HG03064 (cell line): ENCODE data around the gene NT5DC2.
"Not testable (repeated sequence)": the region's sequence is repeated elsewhere in the genome, so short reads cannot be mapped to it uniquely, and the experiment has no call there.

Source experiments
- ATAC-seq: cut with Tn5 transposase; IDR thresholded peaks from one replicate; pipeline ENCODE4 v1.9.1; 2021; ENCODE audit warnings: low read depth; ENCODE audit not compliant: unreplicated experiment

The NT5DC2 gene

GRCh38 chr3:52537726-52538421 lies 4.2 kb upstream of the NT5DC2 start:
- no peak for ATAC-seq

DNA sequence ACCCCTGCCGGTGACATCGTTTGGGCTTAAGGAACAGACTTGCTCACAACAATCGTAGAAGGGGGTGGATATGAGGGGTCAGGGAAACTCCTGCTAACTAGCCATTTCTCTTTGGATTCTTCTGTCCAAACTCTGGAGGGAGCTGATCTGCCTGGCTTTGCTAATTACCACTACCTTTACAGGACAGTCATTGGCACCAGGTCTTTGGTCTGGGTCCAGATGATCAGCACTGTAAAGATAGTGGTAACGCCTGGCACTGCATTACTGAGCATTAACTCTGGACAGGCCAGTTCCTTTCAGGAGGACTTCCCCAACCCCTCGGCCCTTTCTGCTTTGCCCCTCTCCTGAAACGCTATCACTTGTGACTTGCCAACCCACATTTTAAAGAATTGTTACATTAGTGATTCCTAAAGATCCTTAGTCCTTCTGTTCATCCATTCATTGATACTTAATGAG lies 3.5 kb upstream of the NT5DC2 start:
- ATAC-seq: no peak

DNA sequence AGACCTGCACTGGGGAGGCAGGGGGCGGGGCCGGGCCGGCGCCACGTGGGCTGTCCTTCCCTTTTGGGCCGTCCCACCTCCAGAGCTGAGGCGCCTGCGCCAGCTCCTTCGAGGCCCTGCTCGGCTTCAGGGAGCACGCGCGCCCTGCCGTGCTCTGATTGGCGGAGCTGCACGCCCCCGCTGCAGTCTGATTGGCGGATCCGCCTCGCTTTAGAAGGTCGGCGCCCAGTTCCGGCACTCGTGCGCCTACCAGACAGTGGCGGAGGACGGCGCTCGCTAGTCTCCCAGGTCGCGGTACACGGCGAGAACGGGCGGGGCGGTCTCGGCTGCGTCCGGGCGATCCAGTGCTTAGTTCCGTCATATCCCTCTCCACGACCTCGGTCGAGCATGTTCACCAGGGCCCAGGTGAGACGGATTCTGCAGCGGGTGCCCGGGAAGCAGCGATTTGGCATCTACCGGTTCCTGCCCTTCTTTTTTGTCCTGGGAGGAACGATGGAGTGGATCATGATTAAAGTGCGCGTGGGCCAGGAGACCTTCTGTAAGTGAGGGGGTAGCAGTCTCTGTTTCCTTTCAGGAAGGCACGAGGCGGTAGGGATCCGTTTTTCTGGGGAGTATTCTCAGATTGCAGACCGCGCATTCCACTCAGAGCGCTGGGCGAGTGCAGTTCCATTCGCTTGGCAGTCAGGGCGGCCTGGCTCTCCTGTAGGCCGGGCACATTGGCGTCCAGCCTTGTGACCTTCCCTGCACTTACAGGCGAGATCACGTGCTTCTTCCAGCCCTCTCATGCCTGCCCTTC lies 2.9 kb upstream of the NT5DC2 start, which contains the start of gene UQCC5:
Gene UQCC5, plus strand, starts transcription at position 237 of the 796 bp plus-strand sequence. Its CDS starts 151 bp downstream, at position 388.
- ATAC-seq: peak; percentile 72

DNA sequence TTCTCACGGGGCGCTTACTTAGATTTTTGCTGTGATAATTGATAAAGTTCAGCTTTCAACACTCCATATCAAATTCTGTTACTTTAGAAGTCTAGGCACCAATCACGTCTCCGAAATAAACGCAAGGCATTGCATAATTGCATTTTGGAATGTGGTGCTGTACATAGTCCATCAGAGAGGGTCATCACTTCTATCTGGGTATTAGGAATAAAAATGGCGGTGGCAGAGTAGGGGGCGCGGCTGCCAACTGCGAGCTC lies 2.4 kb upstream of the NT5DC2 start:
- no peak for ATAC-seq

DNA sequence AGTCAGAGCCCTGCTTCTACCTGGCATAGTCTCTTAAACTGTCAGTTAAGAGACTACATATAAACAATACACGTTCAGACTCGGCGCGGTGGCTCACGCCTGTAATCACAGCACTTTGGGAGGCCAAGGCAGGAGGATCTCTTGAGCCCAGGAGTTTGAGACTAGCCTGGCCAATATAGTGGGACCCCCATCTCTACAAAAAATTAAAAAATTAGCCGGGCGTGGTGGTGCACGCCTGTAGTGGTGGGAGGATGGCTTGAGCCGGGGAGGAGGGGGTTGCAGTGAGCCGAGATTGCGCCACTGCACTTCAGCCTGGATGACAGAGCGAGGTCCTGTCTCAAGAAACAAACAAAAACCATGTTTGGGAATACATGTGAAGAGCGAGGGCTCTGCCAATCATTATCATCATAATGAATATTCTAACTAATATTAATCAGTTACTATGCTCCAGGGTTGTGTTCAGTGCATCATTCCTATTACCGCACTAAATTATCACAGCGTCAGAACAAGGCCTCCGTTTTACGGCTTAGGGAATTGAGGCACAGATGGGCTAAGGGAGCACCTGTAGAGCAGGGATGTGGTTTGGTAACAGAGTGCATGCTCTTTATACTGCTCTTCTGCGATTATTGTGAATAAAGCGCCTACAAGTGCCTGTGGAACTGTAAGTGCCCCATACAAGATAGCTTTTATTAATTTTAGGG lies 1.9 kb upstream of the NT5DC2 start:
- ATAC-seq: no peak

DNA sequence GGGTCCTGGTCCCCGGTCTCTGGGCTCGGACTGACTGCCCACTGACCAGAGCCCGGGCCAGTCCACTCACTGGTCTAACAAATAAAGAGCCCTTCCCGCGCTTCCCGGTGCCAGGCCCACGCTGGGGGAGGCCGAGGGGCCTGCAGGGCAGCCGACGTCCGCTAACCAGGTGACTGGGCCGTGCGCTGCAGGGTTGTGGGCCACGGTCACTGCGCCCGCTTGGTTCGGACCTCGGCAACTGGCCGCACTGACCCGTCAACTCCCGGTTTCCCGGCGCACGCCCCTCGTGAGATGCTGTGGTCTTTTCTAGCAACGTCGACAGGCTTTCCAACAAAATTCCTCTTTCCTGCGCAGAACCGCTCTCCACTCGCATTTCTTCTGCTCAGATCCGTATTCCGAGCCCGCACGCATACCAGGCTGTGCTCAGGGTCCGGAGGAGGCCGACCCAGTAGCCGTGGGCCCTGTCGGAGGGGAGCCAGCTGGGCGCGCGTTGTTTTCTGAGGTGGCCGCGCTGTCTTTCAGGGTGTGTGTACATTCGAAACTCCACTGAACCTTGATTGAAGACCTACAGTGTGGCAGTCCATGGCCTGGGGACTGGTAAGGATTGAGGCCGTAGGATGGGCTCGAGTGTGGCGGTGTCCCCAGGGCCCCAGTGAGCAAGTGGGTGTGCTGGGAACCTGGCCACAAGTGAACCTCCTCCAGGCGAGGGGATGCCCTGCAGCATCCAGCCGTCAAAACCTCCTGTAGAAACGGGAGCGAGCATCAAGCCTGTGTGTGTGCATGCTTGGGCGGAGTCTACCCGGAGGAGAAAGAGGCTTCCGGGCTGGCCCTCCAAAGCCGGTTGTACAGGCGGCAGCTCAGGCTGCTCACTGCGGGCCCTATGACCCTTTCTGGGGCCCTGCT lies 875 bp upstream of the NT5DC2 start:
- no peak for ATAC-seq

DNA sequence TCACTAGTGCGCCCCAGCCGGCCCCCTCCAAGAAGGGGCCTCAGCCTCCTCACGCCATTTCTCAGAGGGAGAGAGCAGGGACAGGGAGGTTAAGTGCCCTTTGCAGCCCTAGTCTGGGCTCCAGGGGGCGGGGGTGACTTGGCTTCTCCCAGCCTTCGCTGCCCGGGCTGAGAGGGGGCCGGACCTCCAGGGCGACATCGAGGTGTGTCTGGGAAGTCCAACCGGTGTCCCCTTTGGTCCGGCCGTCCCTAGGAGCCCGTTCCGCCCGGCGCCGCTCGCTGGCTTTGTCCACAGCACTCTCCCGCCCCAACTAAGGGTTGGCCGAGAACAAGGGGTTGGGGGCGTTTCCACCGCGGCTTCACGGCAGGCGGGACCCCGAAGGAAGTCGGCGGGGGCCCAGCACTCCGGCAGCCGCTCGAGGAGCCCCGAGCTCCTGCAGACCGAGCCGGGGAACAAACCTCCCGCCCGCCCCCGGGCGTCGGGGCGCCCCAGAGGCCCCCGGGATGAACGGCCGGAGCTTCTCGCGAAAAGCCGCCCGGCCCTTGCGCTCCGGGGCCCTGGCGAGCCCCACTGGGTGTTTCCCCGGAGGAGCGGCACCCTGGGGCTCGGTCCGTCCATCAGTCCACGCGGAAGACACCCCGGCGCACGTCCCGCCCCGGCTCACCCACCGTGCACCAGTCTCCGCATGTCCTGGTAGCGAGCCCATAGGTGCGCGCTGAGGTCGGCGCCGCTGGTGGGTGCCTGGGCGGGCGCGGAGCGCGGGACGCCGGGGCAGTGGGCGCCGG lies 627 bp downstream of the NT5DC2 start:
- ATAC-seq: no peak

GRCh38 chr3:52532517-52532837 lies 1.2 kb downstream of the NT5DC2 start:
- ATAC-seq: no peak

DNA sequence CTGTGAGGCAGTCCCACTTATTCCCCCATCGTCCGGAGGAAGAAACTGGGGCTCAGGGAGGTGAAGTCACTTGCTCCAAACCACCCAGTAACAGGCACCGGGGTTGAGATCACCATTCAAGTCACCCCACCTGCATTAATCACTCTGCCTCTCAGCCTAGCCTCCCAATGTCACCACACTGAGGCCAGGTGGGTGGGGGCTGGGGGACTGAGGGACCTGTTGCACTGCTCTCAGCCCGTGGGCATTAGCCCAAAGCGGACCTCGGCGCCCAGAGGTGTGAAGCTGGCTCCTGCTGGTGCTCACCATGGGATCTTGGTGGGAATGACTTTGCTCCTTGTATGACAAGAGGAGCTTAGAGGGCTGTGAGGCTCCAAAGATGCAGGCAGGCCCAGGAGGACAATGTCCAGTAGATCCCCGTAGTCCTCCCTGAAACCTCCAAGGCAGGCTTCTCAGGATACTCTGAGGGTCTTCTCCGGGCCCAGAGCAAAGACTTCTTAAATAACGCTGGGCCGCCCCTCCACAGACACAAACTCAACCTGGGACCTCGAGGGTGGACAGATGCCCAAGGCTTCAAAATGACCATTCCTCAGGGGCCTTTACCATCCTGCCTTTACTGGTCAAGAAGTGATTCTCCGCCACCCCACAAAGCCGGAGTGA lies 1.7 kb downstream of the NT5DC2 start:
- ATAC-seq: no peak

DNA sequence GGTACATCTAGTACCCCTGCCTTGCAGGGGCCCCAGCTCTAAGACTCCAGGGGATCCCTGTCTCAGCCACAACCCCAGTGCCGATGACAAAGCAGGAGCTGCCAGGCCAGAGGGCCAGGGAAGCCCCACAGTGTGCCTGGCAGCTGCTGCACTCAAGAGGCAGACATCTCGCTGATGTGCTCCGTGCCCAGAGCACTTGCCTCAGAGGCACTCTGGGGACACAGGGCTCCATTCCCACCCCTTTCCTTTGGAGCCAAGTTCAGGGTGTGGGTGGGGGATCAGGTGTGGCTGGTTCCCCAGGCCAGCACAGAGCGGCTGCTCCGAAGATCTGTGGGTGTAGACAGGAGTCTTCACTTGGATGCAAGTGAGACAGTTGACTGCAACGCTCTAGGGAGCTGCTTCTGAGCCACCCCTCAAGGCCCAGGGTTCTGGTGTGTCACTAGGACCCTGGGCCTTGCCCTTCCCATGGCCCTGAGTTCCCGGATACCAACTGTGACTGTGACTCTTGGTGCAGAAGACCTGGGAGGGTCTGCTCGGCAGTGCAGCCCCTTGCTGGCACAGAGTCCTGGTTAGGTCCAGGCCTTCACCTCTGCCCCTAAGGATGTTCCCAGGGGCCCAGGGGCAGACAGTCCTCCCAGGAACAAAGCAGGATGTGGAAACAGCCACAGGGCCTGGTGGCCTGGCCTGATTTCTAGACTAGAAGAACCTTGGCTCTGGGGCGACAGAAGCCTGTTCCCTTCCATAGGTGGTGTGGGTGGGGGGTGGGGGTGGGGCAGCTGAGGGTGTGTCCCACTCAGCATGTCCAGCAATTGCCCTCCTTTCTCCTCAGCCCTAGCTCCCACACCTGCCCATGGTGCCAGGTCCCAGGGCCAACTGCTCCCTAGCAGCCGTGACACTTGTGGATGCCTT lies 2.5 kb downstream of the NT5DC2 start:
- ATAC-seq: no peak

GRCh38 chr3:52529376-52530333 lies 4.0 kb downstream of the NT5DC2 start:
- no peak for ATAC-seq

- ATAC-seq: no peak
Observed at GRCh38 chr3:52528586-52529375, 4.9 kb downstream of the NT5DC2 start.

DNA sequence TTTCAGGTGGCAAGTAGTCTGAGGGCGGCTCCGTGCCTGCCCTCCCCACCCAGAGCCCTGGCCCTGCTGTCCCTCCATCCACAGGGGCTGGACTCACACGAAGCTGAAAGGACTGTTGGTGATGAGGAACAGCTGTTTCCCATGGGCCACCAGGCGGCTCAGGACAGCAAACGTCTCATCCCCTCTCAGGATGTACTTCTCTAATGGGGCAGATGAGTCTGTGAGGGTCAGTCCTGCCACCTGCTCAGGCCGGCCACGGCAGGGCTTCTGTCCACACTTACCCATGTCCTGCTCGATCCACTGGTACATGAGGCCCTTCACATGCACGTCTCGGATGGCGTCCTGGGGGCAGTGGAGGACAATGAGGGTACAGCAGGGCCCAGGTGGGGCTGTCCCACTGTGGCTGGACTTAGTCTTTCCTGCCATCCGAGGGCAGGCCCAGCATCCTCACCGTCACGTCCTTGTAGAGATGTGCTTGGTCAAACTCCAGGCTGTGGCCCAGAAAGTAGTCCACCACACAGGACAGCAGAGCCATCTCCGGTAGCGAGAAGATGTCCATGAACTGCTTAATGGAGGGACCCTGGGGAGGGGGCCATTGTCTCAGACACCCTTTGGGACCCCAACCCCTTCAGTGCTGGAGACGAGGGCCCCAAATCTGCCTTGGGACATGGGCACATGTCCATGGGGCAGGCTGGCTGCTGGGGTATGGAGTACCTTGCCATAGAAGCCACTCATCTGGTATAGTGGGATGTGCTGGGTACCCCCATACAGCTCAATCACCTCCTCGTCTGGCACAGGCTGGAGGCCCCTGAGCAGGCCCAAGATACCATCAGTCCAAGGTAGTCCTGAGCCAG lies 5.7 kb downstream of the NT5DC2 start:
- ATAC-seq: no peak

DNA sequence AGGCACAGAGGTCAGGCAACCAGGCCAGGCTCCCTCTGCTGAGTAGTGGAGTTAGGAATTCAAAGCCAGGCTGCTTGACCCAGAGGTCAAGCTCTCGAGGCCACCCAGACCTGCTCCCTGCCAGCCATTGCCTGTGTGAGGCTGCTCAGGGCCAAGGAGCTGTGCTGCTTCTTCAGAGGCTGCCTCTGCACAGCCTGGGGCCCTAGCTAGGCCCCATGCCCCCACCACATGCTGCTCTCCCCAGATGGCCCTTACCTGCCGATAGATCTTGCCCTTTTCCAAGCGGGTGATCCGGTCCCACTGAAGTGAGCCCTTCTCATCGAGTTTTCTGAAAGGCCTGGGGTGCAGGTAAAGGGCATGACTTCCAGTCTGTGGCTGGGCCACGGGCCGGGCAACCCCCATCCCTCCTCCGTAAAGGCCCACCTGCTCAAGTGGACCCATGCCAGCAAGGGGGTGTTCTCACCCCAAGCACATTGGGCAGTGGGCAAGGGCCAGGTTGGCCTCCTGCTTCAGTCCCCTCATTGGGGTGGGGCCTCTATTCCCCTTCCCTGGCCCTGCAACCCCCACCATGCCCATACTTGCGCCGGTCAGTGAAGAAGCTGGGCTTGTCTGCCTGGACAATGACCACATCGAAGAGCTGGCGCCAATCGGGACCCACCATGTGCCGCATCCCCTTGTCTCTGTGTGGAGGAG lies 6.5 kb downstream of the NT5DC2 start:
- no peak for ATAC-seq

- not testable (repeated sequence) for ATAC-seq
Observed at GRCh38 chr3:52526671-52527038, 7.0 kb downstream of the NT5DC2 start.
